Bronchial epithelial cell (primary cell): ENCODE results near the gene FHL3. TPM values are rescaled to one million over a fixed set of nuclear protein-coding genes. Genes with fewer than 3 reads are reported as not detected.

Experiments
- DNase-seq: peaks from one replicate; pipeline ENCODE4 v3.0.0-alpha.2; 2010; ENCODE audit warnings: low read depth
- FAIRE-seq: peaks from 2 replicates; lab custom pipeline; 2011; peaks lifted over from hg19 to GRCh38; lab: Jason Lieb, UNC
- H3K27me3 ChIP-seq: 2 replicates; pipeline ENCODE4 v1.5.1; 2011; ENCODE audit warnings: low read length; ENCODE audit not compliant: control insufficient read depth, insufficient read depth
- H3K36me3 ChIP-seq: 2 replicates; pipeline ENCODE4 v1.5.1; 2011; ENCODE audit warnings: low read length; ENCODE audit not compliant: control insufficient read depth, insufficient read depth
- H3K4me3 ChIP-seq: 2 replicates; pipeline ENCODE4 v1.5.1; 2011; ENCODE audit warnings: mild to moderate bottlenecking, low read depth, low read length, control low read depth
- CTCF ChIP-seq: IDR thresholded peaks from 2 replicates; pipeline ENCODE4 v1.5.1; 2011; ENCODE audit warnings: mild to moderate bottlenecking, moderate library complexity, low read length, control low read depth, inconsistent platforms; ENCODE audit not compliant: insufficient read depth, severe bottlenecking
- total RNA-seq: library from RNA; depleted of rRNA; stranded (reverse); fragments of >200 nt; gene quantifications from 2 replicates; pipeline ENCODE4 v1.2.1, GENCODE V29; 2014

The FHL3 gene
- total RNA-seq, 1 donor from 2014 or later, result 2.6 TPM

- Histone ChIP-seq H3K36me3 (peaks cover 1% of the 10 kb centered on the region), H3K4me3 (no peak overlapping the region), H3K27me3 (no peaks in the 10 kb centered on the region)
- DNase-seq (no peak), FAIRE-seq (no peak)
- no peak for TF ChIP-seq CTCF
These were observed 7.8 kb downstream of the FHL3 start for GRCh38 chr1:37997256-37998088.

- peak overlapping the region; percentile 42 for H3K4me3 ChIP-seq
- DNase-seq, result peak; percentile 26
- H3K27me3 ChIP-seq, result no peaks in the 10 kb centered on the region
- TF ChIP-seq CTCF, result no peak
- H3K36me3 ChIP-seq, result peaks cover 1% of the 10 kb centered on the region
- FAIRE-seq, result no peak
These were observed 9.5 kb downstream of the FHL3 start for GRCh38 chr1:37995751-37996345.

GRCh38 chr1:37994886-37995566, 10.3 kb downstream of the FHL3 start:
- no peak for TF ChIP-seq CTCF
- no peak for FAIRE-seq

GRCh38 chr1:37989361-37989930, 15.9 kb downstream of the FHL3 start:
- Histone ChIP-seq H3K27me3 (no peaks in the 10 kb centered on the region), H3K4me3 (peak overlapping the region; percentile 79), H3K36me3 (peaks cover 11% of the 10 kb centered on the region)
- DNase-seq (peak; percentile 20), FAIRE-seq (no peak)
- no peak for TF ChIP-seq CTCF

More at GRCh38 chr1:37994886-37995566, 10.3 kb downstream of the FHL3 start:
- no peak for DNase-seq
- Histone ChIP-seq H3K4me3 (no peak overlapping the region), H3K36me3 (peaks cover 1% of the 10 kb centered on the region), H3K27me3 (no peaks in the 10 kb centered on the region)

GRCh38 chr1:37987679-37988078, 17.6 kb downstream of the FHL3 start:
- FAIRE-seq (no peak), DNase-seq (no peak)
- no peaks in the 10 kb centered on the region for H3K27me3 ChIP-seq
- TF ChIP-seq CTCF, result no peak
- peaks cover 18% of the 10 kb centered on the region for H3K36me3 ChIP-seq
- H3K4me3 ChIP-seq, result no peak overlapping the region
